IMR-90 (cell line): ENCODE measurements around the gene RDH16. TPM values are rescaled to one million over a fixed set of nuclear protein-coding genes. Genes with fewer than 3 reads are reported as not detected.

Experiments used
- ATAC-seq: fragments of 200-7000 bp; cut with Tn5 transposase; 2 replicates; pipeline ENCODE4 v1.9.1; 2020; ENCODE audit warnings: low read depth, mild to moderate bottlenecking, moderate library complexity
- BruUV-seq: library from RNA; stranded (reverse); fragments of 400-500 nt; replicated peaks from 2 replicates; lab custom pipeline; 2021; lab: Mats Ljungman, UMichigan
- CTCF ChIA-PET: fragments of 300-600 bp; formaldehyde crosslinking; extraction: SDS; loops from one replicate; lab custom pipeline; 2021; ENCODE audit warnings: antibody characterized with exemption; lab: Yijun Ruan, JAX
- POLR2A ChIA-PET: fragments of 300-600 bp; sonication (Branson Sonifier 250); formaldehyde crosslinking; loops from one replicate; lab custom pipeline; 2022; ENCODE audit warnings: antibody characterized with exemption; ENCODE audit not compliant: unreplicated experiment; lab: Charles Lee
- DNase-seq: peaks from one replicate; pipeline ENCODE4 v3.0.0; 2013
- H2AFZ ChIP-seq: replicated peaks from 2 replicates; pipeline ENCODE3; 2013; ENCODE audit warnings: low read length, mild to moderate bottlenecking; ENCODE audit not compliant: poor library complexity
- H2AK5ac ChIP-seq: 2 replicates; pipeline ENCODE4 v1.6.1; 2013; ENCODE audit warnings: low read depth, low read length, inconsistent platforms
- H2AK9ac ChIP-seq: replicated peaks from 2 replicates; pipeline ENCODE3; 2013; ENCODE audit warnings: mild to moderate bottlenecking, low read depth, low read length, moderate library complexity; ENCODE audit not compliant: poor library complexity
- H2BK120ac ChIP-seq: 2 replicates; pipeline ENCODE4 v1.6.1; 2013; ENCODE audit warnings: low read depth, low read length, inconsistent platforms
- H2BK15ac ChIP-seq: 3 replicates; pipeline ENCODE4 v1.6.1; 2013; ENCODE audit warnings: low read depth, low read length, inconsistent platforms
- H2BK20ac ChIP-seq: 2 replicates; pipeline ENCODE4 v1.6.1; 2013; ENCODE audit warnings: low read depth, mild to moderate bottlenecking, inconsistent platforms, low read length, moderate library complexity
- H2BK5ac ChIP-seq: 2 replicates; pipeline ENCODE4 v1.6.1; 2013; ENCODE audit warnings: mild to moderate bottlenecking, low read depth, low read length, inconsistent platforms; ENCODE audit not compliant: poor library complexity, severe bottlenecking
- H3K14ac ChIP-seq: replicated peaks from 2 replicates; pipeline ENCODE4 v1.6.1; 2013; ENCODE audit warnings: low read depth, low read length, inconsistent platforms
- H3K18ac ChIP-seq: 2 replicates; pipeline ENCODE4 v1.6.1; 2013; ENCODE audit warnings: low read depth, low read length, control low read depth
- H3K23ac ChIP-seq: 2 replicates; pipeline ENCODE4 v1.6.1; 2013; ENCODE audit warnings: low read depth, low read length, inconsistent platforms
- H3K27ac ChIP-seq: 2 replicates; pipeline ENCODE4 v1.5.1; 2013; ENCODE audit warnings: mild to moderate bottlenecking, control low read depth, low read length; ENCODE audit not compliant: insufficient read depth
- H3K27me3 ChIP-seq: 2 replicates; pipeline ENCODE4 v1.6.1; 2013; ENCODE audit warnings: low read length; ENCODE audit not compliant: control insufficient read depth, insufficient read depth
- H3K36me3 ChIP-seq: 2 replicates; pipeline ENCODE4 v1.6.1; 2013; ENCODE audit warnings: low read length, mixed read lengths; ENCODE audit not compliant: control insufficient read depth, insufficient read depth
- H3K4ac ChIP-seq: 2 replicates; pipeline ENCODE4 v1.6.1; 2013; ENCODE audit warnings: low read depth, low read length, inconsistent platforms
- H3K4me1 ChIP-seq: 2 replicates; pipeline ENCODE4 v1.6.1; 2013; ENCODE audit warnings: low read length, mixed read lengths; ENCODE audit not compliant: control insufficient read depth, insufficient read depth
- H3K4me2 ChIP-seq: 2 replicates; pipeline ENCODE4 v1.6.1; 2013; ENCODE audit warnings: low read depth, mild to moderate bottlenecking, control low read depth, low read length, moderate library complexity
- H3K4me3 ChIP-seq: 2 replicates; pipeline ENCODE4 v1.5.1; 2013; ENCODE audit warnings: low read depth, mild to moderate bottlenecking, control low read depth, low read length, moderate library complexity; ENCODE audit not compliant: insufficient read depth
- H3K56ac ChIP-seq: 2 replicates; pipeline ENCODE4 v1.6.1; 2013; ENCODE audit warnings: low read length, inconsistent platforms; ENCODE audit not compliant: insufficient read depth; ENCODE audit errors: extremely low read depth
- H3K79me1 ChIP-seq, 2 experiments: 2 replicates each; pipeline ENCODE4 v1.6.1; 2013; ENCODE audit warnings: low read length in 2 of 2, inconsistent platforms in 1 of 2, low read depth in 1 of 2
- H3K9ac ChIP-seq: 2 replicates; pipeline ENCODE4 v1.6.1; 2013; ENCODE audit warnings: low read depth, low read length, control low read depth
- H3K9me1 ChIP-seq: 2 replicates; pipeline ENCODE4 v1.6.1; 2013; ENCODE audit warnings: low read length, inconsistent platforms; ENCODE audit not compliant: insufficient read depth
- H3K9me3 ChIP-seq: 2 replicates; pipeline ENCODE4 v1.6.1; 2013; ENCODE audit warnings: low read length; ENCODE audit not compliant: control insufficient read depth, insufficient read depth
- H4K20me1 ChIP-seq: 2 replicates; pipeline ENCODE4 v1.6.1; 2013; ENCODE audit warnings: low read length, inconsistent platforms; ENCODE audit not compliant: insufficient read depth
- H4K5ac ChIP-seq: 2 replicates; pipeline ENCODE4 v1.6.1; 2013; ENCODE audit warnings: mild to moderate bottlenecking, low read depth, low read length, control low read depth
- H4K8ac ChIP-seq, 2 experiments: 2 replicates each; pipeline ENCODE4 v1.6.1; 2013; ENCODE audit warnings: low read depth in 2 of 2, low read length in 2 of 2, control low read depth in 1 of 2, inconsistent platforms in 1 of 2
- H4K91ac ChIP-seq: 2 replicates; pipeline ENCODE4 v1.6.1; 2013; ENCODE audit warnings: low read depth, low read length, inconsistent platforms; ENCODE audit not compliant: insufficient read depth
- BHLHE40 ChIP-seq: fragments of 150-350 bp; IDR thresholded peaks from 2 replicates; pipeline ENCODE4 v1.6.1; 2016; ENCODE audit warnings: mild to moderate bottlenecking, low read depth, low read length
- CEBPB ChIP-seq: IDR thresholded peaks from 2 replicates; pipeline ENCODE4 v1.6.1; 2012; ENCODE audit warnings: low read depth, low read length, improper control_type of control experiment
- CHD1 ChIP-seq: IDR thresholded peaks from 2 replicates; pipeline ENCODE4 v1.6.1; 2012; ENCODE audit warnings: low read depth, low read length, improper control_type of control experiment
- CTCF ChIP-seq: conservative IDR thresholded peaks from 2 replicates; pipeline ENCODE4 v1.5.1; 2012; ENCODE audit warnings: mild to moderate bottlenecking, low read depth, low read length, improper control_type of control experiment
- FOS ChIP-seq: fragments of 150-350 bp; IDR thresholded peaks from 2 replicates; pipeline ENCODE4 v1.6.1; 2016; ENCODE audit warnings: low read depth, low read length
- MAFK ChIP-seq: IDR thresholded peaks from 2 replicates; pipeline ENCODE4 v1.6.1; 2012; ENCODE audit warnings: low read depth, low read length, improper control_type of control experiment
- MAZ ChIP-seq: IDR thresholded peaks from 2 replicates; pipeline ENCODE4 v1.6.1; 2012; ENCODE audit warnings: low read depth, mild to moderate bottlenecking, low read length, improper control_type of control experiment, moderate library complexity, borderline replicate concordance
- MXI1 ChIP-seq: IDR thresholded peaks from 2 replicates; pipeline ENCODE4 v1.6.1; 2012; ENCODE audit warnings: low read depth, mild to moderate bottlenecking, low read length, moderate library complexity, borderline replicate concordance
- NFE2L2 ChIP-seq: fragments of 150-350 bp; IDR thresholded peaks from 2 replicates; pipeline ENCODE4 v1.6.1; 2016; ENCODE audit warnings: low read depth, mild to moderate bottlenecking, low read length
- POLR2A ChIP-seq: IDR thresholded peaks from 2 replicates; pipeline ENCODE4 v1.6.1; 2012; ENCODE audit warnings: mild to moderate bottlenecking, low read depth, low read length
- RAD21 ChIP-seq: IDR thresholded peaks from 2 replicates; pipeline ENCODE4 v1.6.1; 2012; ENCODE audit warnings: low read length, improper control_type of control experiment
- RCOR1 ChIP-seq: IDR thresholded peaks from 2 replicates; pipeline ENCODE4 v1.6.1; 2012; ENCODE audit warnings: mild to moderate bottlenecking, low read length, improper control_type of control experiment; ENCODE audit not compliant: insufficient replicate concordance
- RFX5 ChIP-seq: IDR thresholded peaks from 2 replicates; pipeline ENCODE4 v1.8.0; 2012; ENCODE audit warnings: low read depth, mild to moderate bottlenecking, low read length, moderate library complexity
- SMC3 ChIP-seq: fragments of 150-350 bp; IDR thresholded peaks from 2 replicates; pipeline ENCODE4 v1.6.1; 2016; ENCODE audit warnings: low read depth, mild to moderate bottlenecking, antibody characterized with exemption, low read length, moderate library complexity
- USF2 ChIP-seq: fragments of 150-350 bp; IDR thresholded peaks from 2 replicates; pipeline ENCODE4 v1.6.1; 2017; ENCODE audit warnings: mild to moderate bottlenecking, antibody characterized with exemption, low read length, low read depth
- WGBS, 2 experiments: methylation state at CpG; one replicate each; pipeline versions ENCODE4 v1.1.5 to v1.1.7; 2013; ENCODE audit warnings: missing lambda C conversion rate in 2 of 2; ENCODE audit not compliant: insufficient read length in 1 of 2; ENCODE audit errors: extremely low coverage in 2 of 2; 5-methylcytosine and 5-hydroxymethylcytosine counted together
- dilution Hi-C: fragments of 300-500 bp; cut with HindIII; formaldehyde crosslinking; loops from one replicate; pipeline ENCODE4 v1.14.3; 2018; ENCODE audit warnings: low sequenced_read_pairs; ENCODE audit not compliant: unreplicated experiment
- in situ Hi-C: fragments of 300-500 bp; cut with MboI; formaldehyde crosslinking; loops from 3 replicates; pipeline ENCODE4 v1.14.3; 2019; ENCODE audit warnings: low sequenced_read_pairs, inconsistent platforms, mixed read lengths
- intact Hi-C: fragments of 100-400 bp; cut with micrococcal nuclease; formaldehyde crosslinking; loops from 2 replicates; pipeline ENCODE4 v1.10.0; 2022
- polyA plus RNA-seq, 3 experiments: library from polyadenylated mRNA; depleted of rRNA; stranded (reverse); fragments of >200 nt; gene quantifications; 2 replicates each; pipeline ENCODE4 v1.2.3, GENCODE V29; 2012; ENCODE audit warnings: low replicate concordance in 1 of 3
- total RNA-seq: library from RNA; depleted of rRNA; stranded (reverse); fragments of >200 nt; gene quantifications from 2 replicates; pipeline ENCODE4 v1.2.3, GENCODE V29; 2012
- TF ChIP-seq, protein P1 (sequence below): fragments of 150-350 bp; IDR thresholded peaks from 2 replicates; pipeline ENCODE4 v1.6.1; 2016; ENCODE audit warnings: low read depth, mild to moderate bottlenecking, low read length, moderate library complexity, borderline replicate concordance

RDH16 gene
- total and polyA plus RNA-seq, 2 of the 4 experiments (the other 2 are of a cell fraction) = not detected

DNA sequence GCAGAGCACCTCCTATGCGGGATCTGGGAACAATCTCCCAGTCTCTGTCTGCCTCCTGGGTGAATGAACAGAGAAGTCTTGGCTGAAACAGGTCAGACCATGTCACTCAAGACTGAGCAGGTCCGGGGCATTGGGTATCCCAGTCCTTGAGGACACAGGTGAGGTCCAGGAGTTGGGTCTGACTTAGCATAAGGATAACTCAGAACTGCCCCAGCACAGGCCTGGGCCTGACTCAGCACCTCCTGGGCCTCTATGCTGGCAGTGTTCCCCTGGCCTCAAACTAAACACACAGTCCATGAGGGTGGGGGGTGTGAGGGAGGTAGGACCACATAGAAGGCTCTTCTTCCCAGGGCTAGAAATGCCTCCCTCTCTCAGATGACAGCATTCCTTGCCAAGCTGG is 21.7 kb downstream of the RDH16 start:
- DNase-seq (no peak), ATAC-seq (peak; percentile 44; the same call in 1 of the 2 replicates)
- no peak overlapping the region for H3K4ac ChIP-seq
- in situ Hi-C loops (no loop called here), dilution Hi-C loops (no loop called here), intact Hi-C loops (no loop called here)
- H2AK5ac ChIP-seq = no peak overlapping the region
- TF ChIP-seq RAD21 (no peak), POLR2A (no peak), FOS (no peak), SMC3 (no peak), RFX5 (no peak), NFE2L2 (no peak), USF2 (no peak), CHD1 (no peak), MAFK (no peak), MAZ (no peak), BHLHE40 (no peak), CEBPB (no peak), RCOR1 (no peak), CTCF (no peak), MXI1 (no peak)
- TF ChIP-seq, protein P1, sequence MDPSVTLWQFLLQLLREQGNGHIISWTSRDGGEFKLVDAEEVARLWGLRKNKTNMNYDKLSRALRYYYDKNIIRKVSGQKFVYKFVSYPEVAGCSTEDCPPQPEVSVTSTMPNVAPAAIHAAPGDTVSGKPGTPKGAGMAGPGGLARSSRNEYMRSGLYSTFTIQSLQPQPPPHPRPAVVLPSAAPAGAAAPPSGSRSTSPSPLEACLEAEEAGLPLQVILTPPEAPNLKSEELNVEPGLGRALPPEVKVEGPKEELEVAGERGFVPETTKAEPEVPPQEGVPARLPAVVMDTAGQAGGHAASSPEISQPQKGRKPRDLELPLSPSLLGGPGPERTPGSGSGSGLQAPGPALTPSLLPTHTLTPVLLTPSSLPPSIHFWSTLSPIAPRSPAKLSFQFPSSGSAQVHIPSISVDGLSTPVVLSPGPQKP = no peak
- no peak overlapping the region for H3K18ac ChIP-seq
- H3K9ac ChIP-seq = no peak overlapping the region
- H4K20me1 ChIP-seq = no peaks in the 10 kb centered on the region
- no peak overlapping the region for H4K8ac ChIP-seq
- H2BK120ac ChIP-seq = no peak overlapping the region
- H3K14ac ChIP-seq = no peak overlapping the region
- H3K4me3 ChIP-seq = no peak overlapping the region
- CTCF ChIA-PET = no interaction called here
- no peaks in the 10 kb centered on the region; the same call in 1 of the 2 replicates for H3K4me1 ChIP-seq
- WGBS, 2 experiments = no CpG with 5 or more reads among the region's 2 CpGs
- no peak overlapping the region for H2AK9ac ChIP-seq
- no peak overlapping the region for H2BK15ac ChIP-seq
- H2BK5ac ChIP-seq = no peak overlapping the region
- BruUV-seq = no TSS peak
- POLR2A ChIA-PET = no interaction called here
- peaks cover 31% of the 10 kb centered on the region for H3K27me3 ChIP-seq
- no peak overlapping the region for H2BK20ac ChIP-seq
- H3K4me2 ChIP-seq = no peak overlapping the region
- no peak overlapping the region for H4K91ac ChIP-seq
- no peaks in the 10 kb centered on the region for H3K9me3 ChIP-seq
- no peak overlapping the region for H3K27ac ChIP-seq
- H4K5ac ChIP-seq = no peak overlapping the region
- H3K56ac ChIP-seq = no peak overlapping the region
- H2AFZ ChIP-seq = no peak overlapping the region
- no peaks in the 10 kb centered on the region; the same call in 1 of the 2 replicates for H3K9me1 ChIP-seq
- H3K36me3 ChIP-seq = no peaks in the 10 kb centered on the region
- no peak overlapping the region for H3K23ac ChIP-seq
- H3K79me1 ChIP-seq = no peaks in the 10 kb centered on the region
